Left ventricle myocardium superior (tissue), 1 donor: ENCODE results near the gene DOK4. TPM values are rescaled to one million over a fixed set of nuclear protein-coding genes. Genes with fewer than 3 reads are reported as not detected.
A peak's percentile ranks its signal among the peaks of the same experiment; 100 is the strongest.

Source experiments
- ATAC-seq: fragments of 200-7000 bp; cut with Tn5 transposase; one replicate; pipeline ENCODE4 v1.9.1; 2020; ENCODE audit warnings: mild to moderate bottlenecking, moderate library complexity
- DNase-seq: peaks from one replicate; pipeline ENCODE4 v3.0.0-alpha.2; 2020
- intact Hi-C: fragments of 100-400 bp; cut with micrococcal nuclease; formaldehyde crosslinking; loops from one replicate; pipeline ENCODE4 v1.11.0; 2022
- long read RNA-seq: library from polyadenylated mRNA; unstranded; transcript quantifications from one replicate; pipeline ENCODE4 v2.0.0, GENCODE V29; 2021
- total RNA-seq: library from RNA; stranded (reverse); fragmentation: NEBNext Ultra II Directional; extraction: Animal tissue kit (Norgen Biotek cat#: 25700); gene quantifications from one replicate; pipeline ENCODE4 v1.2.1, GENCODE V29; 2021
- donor health status: DM: no; HTN: yes; CAD: no; lungs with severe emphysema.

Gene DOK4
- total RNA-seq: 9.1 TPM
- long read RNA-seq, transcript DOK4-201 (9 exons, 2,772 nt): major isoform, 6 of 22 reads
- long read RNA-seq, partial matches to known transcripts: 5 of 22 reads
- long read RNA-seq, other reads (novel, unspliced or antisense): 9 of 22 reads

GRCh38 chr16:57485916-57486857 is at the start of gene DOK4:
TSS of gene DOK4 (minus strand) at chr16:57486493. CDS start at chr16:57479507, 6,986 bp downstream.
- intact Hi-C loops: no loop called here
- ATAC-seq (peak; percentile 97), DNase-seq (peak; percentile 91)

DNA sequence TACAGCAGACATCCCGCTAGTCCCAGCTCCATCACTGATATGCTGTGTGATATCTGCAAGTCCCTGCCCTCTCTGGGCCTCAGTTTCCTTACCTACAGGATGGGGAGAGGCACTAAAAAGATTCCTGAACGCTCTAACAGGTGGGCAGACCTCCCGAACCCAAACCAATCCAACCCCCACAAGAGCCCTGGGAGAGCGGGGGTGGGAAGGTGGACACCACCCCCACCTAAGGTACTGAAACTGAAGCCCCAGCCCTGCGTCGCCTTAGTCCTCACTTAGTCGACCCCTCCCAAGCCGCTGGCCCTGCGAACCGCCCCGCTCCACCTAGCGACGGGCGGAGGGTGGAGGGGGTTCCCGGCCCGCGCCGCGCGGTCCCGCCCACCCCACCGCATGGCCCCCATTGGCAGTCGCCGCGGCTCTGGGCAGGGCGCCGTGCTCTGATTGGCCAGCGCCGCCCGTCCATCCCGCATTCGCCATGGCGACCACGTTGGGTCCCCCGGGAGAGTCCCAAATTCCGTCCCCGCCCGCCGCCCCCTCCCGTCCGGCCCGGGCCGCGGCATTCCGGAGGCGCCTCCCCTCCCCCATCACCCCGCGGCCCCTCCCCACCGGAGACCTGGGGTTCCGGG is 49.5 kb upstream of the DOK4 start:
- DNase-seq: peak; percentile 98
- peak; percentile 97 for ATAC-seq
- intact Hi-C loops: no loop called here

GRCh38 chr16:57534881-57535658 is 48.8 kb upstream of the DOK4 start:
- ATAC-seq: no peak
- intact Hi-C loops: no loop called here
- DNase-seq: no peak

GRCh38 chr16:57534337-57534880 is 48.1 kb upstream of the DOK4 start:
- intact Hi-C loops: no loop called here
- no peak for ATAC-seq
- no peak for DNase-seq

DNA sequence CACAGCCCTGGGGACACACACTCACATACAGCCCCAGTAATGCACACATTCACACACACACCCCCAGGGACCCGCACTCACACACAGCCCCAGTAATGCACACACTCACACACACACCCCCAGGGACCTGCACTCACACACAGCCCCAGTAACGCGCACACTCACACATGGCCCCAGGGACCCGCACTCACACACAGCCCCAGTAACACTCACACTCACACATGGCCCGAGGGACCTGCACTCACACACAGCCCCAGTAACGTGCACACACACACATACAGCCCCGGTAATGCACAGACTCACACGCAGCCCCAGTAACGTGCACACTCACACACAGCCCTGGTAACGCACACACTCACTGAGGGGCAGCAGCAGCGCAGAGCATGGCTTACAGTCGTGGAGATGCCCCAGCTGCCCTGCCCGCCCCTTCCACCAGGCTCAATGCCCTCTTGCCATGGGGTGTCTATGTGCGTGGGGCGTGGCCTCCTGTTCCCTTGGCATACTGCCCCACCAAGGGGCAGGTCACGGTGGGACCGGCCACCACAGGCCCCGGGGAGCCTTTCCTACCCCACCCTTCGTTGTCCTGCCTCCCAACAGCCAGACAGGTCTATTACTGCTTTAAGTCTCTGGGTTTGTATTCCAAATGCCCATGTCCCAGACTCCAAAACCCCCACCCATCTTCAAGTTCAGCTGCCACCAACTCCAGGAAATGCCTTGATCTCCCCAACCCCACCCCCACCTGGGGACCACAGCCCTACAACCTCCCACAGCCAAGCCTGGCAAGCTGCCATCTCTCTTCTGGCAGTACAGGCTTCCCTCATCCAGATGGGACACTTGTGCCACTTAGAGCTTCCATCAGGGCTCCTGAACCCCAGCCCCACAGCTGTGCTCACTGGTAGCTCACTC is 47.4 kb upstream of the DOK4 start:
- DNase-seq: no peak
- intact Hi-C loops: no loop called here
- ATAC-seq: no peak

- DNase-seq (no peak), ATAC-seq (no peak)
- intact Hi-C loops: no loop called here
Measured at GRCh38 chr16:57532266-57532625, 46.0 kb upstream of the DOK4 start.

GRCh38 chr16:57531635-57532265 is 45.5 kb upstream of the DOK4 start:
- ATAC-seq (no peak), DNase-seq (no peak)
- intact Hi-C loops: no loop called here

DNA sequence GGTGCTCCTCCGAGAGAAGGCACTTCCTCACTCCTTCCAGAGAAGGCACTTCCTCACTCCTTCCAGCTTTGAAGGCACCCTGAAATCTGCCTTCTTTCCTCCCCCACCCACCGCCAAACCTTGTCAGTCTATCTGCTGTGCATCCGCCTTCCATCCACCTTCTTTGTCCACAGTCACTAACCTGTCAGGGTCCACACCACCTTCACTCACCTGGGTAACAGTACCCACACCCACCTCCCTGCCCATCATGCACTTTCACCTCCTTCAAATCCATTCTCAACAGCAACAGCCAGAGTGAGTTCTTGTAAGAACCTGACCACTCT is 44.9 kb upstream of the DOK4 start:
- intact Hi-C loops: no loop called here
- DNase-seq (no peak), ATAC-seq (no peak)

- DNase-seq: no peak
- intact Hi-C loops: no loop called here
- ATAC-seq: no peak
Measured at GRCh38 chr16:57530522-57531252, 44.4 kb upstream of the DOK4 start.

DNA sequence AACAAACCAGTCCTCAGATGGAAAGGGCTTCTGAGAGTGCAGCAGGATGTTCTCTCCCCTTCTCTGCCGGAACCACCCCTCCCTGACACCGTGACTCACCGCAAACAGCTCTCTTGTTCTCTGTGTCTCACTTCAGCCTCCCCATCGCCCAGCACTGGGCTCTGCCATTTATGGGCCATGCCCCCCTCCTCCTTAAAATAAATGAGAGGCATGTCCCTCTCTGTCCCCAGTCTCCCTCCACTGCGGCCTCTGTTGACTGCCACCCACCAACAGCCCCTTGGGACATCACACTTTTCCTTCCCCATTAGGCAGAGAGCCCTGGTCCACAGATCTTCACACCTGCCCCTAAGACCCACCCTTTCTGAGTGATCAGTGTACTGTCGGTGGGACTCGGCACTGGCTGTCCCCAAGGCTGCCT is 43.8 kb upstream of the DOK4 start:
- intact Hi-C loops: no loop called here
- ATAC-seq (peak; percentile 17), DNase-seq (no peak)

DNA sequence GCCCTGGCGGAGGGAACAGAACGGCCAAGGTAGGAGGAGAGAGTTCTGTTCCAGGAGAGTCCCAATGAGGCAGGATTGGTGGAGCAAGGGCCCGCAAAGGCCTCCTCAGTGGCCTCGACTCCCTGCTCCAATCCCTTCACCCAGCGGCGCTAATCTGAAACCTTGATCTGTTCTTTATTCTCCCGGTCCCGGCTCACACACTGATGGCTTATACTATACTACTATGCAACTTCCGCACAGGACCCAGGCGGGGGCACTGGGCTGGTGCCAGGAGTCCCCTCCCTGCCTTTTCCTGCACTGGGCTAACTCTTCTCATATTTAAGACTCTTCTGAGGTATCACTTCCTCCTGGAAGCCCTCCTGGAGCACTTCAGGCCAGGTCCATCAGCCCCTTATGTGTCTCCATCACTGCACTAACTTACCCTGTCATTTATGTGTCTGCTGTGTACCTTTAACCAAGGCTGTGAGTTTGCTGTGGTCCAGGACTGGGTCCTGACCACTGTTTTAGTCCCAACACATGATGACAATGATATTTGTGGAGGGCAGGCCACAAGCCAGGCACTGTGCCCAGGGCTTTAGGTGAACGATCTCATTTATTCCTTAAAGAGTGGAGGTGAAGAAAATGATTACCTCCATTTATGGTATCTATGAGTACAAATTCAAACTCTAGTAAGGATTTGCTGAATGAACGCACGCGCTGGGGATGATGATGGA is 43.3 kb upstream of the DOK4 start:
- intact Hi-C loops: no loop called here
- no peak for ATAC-seq
- DNase-seq: no peak

GRCh38 chr16:57528499-57529390 is 42.5 kb upstream of the DOK4 start:
- intact Hi-C loops: no loop called here
- DNase-seq (no peak), ATAC-seq (no peak)

- intact Hi-C loops: no loop called here
- ATAC-seq: no peak
- DNase-seq: no peak
Measured at GRCh38 chr16:57527610-57528360, 41.5 kb upstream of the DOK4 start.

DNA sequence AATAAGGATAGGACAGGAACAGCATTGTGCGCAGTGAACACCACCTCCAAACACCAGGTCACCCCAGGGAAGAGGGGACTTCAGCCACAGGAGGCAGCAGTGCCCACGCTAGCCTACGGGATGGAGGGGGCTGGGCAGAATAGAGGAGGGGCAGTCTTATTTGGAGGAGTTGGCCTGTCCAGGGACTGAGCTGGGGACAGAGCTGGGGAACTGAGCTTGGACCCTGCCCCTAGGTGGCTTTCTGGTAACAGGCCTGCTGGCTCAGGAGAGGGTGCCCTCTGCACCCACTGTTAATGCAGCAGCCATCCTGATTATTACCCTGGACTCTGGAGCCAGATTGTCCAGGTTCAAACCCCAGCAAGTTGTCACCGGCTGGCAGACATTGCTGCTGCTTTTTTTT is 40.7 kb upstream of the DOK4 start:
- intact Hi-C loops: no loop called here
- DNase-seq (no peak), ATAC-seq (no peak)

GRCh38 chr16:57526498-57526897 is 40.2 kb upstream of the DOK4 start:
- DNase-seq (no peak), ATAC-seq (no peak)
- intact Hi-C loops: no loop called here
